ENCODE measurements around the gene PNPLA5.

DNA sequence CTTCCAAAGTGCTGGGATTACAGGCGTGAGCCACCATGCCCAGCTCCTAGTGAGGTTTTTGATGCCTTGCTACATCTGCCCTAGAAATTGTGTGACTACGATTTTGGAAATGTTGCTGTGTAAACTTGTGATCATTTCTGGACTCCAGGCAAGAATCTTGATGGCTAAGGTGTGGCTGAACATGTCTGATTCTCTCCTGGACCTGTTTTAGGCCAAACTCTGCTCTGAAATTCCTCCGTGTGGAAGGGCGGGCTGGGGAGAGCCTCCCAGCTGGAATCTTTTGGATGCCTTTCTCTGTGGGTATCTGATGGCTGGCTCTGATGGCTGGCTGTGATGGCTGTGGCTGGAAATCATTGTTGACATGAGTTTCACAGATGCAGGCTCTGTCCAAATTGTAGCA lies 40.0 kb upstream of the PNPLA5 start:
- TF ChIP-seq, protein P1, sequence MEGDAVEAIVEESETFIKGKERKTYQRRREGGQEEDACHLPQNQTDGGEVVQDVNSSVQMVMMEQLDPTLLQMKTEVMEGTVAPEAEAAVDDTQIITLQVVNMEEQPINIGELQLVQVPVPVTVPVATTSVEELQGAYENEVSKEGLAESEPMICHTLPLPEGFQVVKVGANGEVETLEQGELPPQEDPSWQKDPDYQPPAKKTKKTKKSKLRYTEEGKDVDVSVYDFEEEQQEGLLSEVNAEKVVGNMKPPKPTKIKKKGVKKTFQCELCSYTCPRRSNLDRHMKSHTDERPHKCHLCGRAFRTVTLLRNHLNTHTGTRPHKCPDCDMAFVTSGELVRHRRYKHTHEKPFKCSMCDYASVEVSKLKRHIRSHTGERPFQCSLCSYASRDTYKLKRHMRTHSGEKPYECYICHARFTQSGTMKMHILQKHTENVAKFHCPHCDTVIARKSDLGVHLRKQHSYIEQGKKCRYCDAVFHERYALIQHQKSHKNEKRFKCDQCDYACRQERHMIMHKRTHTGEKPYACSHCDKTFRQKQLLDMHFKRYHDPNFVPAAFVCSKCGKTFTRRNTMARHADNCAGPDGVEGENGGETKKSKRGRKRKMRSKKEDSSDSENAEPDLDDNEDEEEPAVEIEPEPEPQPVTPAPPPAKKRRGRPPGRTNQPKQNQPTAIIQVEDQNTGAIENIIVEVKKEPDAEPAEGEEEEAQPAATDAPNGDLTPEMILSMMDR (IDR thresholded peaks at IDR 0.05 in 4 of 5, conservative IDR thresholded peaks at IDR 0.05 in 1 of 5) = no peak
- no peak for TF ChIP-seq POLR2A (IDR thresholded peaks at IDR 0.05)

Data from gastrocnemius medialis (tissue), 4 donors.